Measurements from ENCODE around the gene SLC25A42.
A peak's percentile ranks its signal among the peaks of the same experiment; 100 is the strongest.
"Not testable (repeated sequence)": the region's sequence is repeated elsewhere in the genome, so short reads cannot be mapped to it uniquely, and the experiment has no call there.

SLC25A42 gene

DNA sequence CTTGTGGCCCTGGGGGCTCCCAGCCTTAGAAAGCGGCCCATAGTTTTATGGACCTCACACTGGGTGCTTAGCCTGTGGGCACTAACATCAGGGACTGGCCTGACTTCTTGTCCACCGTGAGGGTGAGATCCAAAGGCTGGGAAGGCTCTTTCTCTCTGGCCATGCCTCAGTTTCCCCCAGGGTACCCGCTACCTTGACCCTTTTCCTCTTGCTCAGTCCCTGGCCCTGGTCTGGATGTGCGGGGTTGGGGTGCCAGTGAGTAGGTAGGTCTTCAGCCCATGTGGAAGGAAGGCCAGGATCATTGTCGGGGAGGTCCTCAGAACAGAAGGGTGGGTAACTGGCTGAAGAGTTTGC lies 76.1 kb downstream of the SLC25A42 start:
- no peak for DNase-seq

GRCh38 chr19:19140476-19140875 lies 76.7 kb downstream of the SLC25A42 start:
- no peak for DNase-seq

DNA sequence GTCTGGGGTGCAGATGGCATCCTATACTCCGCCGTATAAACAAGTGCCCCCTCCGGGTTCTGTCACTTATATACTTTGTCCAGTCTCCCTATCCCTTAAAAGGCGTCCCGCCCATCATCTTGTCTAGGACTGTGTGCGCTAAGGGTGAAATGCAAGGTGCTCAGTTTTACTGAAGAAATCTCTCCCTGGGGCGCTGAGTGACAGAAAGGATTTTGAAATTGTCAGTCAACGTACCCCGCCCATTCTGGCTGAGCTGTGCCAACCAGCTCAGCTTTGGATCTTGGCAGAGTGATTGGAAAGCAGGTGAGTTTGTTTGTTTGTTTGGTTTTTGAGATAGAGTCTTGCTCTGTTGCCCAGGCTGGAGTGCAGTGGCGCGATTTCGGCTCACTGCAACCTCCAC lies 78.6 kb downstream of the SLC25A42 start:
- DNase-seq, result no peak

GRCh38 chr19:19145281-19145680 lies 81.5 kb downstream of the SLC25A42 start:
- DNase-seq, result no peak

DNA sequence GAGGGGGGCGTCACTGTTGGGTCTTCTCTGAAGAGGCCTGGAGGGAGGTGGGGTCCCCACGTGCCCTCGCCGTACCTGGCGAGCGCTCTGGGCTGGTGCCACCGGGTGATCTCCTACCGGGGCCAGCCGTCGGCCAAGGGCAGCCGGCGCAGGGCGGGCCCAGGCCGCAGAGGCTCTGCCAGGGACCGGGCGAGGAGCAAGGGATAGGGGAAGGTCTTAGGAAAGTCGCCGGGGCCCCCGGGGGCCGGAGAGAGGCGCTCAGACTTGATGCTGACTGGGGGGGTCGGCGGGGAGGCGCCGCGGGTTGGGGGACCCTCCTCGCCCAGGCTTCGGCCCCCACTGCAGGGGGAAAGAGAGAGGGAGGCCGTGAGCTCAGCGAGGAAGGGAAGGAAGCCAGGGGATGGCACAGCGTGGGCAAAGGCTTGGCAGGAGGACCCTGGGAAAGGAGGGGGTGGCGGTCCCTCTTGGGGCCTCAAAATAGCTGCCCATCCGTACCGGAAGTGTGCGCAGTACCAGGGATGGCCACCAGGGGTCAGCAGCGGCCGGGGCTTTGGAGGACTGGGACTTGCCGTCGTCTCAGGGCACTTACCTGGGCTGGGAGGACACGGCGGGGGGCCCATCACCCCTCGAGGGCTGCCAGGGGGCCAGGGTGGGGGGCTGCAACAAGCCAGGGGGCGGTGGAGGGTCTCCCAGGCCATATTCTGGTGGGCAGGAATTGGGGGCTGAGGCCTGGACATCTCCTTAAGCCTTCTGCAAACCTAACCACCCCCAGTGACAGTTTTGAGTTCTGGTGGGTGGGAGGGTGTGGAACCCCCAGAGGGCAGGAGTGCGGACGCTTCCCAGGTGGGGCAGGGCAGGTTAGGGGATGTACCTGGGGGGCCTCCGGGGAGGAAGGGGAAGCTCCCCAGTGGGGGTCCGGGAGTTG lies 82.2 kb downstream of the SLC25A42 start:
- DNase-seq, result peak; percentile 84

DNA sequence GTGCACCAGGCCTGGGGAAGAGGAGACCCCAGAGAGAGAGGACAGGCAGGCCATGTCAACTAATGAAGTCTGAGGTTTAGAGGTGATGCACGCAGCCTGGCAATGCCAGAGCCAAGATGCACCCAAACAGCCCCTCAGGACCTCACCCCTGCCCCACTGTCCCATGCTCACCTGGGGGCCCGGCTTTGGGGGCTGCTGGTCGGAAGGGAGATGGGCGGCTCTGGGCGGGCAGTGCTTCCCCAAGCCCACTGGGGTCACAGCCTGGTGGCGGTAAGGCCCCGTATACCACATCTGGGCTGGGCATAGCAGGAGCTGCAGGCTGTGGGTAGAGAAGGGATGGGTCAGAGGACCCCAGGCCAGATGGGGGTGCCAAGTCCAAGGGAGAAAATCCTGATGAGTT lies 83.1 kb downstream of the SLC25A42 start:
- no peak for DNase-seq

DNA sequence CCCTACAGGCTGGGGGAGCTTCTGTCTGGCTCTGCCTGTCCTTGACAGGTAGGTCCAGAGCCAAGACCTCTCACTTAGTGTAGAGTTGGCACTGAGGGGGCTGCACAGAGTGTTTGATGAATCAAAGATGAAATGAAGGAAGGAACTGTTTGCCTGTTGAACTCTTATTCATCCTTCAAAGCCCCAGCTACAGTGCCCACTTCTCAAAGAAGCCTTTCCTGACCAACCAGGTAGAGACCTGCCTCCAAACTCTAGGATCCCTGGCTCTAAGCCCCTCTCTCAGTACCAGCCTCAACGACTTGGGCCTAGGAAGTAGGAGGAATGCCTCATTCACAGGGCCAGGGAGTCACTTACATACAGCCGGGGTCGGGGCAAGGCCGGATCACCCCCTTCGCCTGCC lies 83.5 kb downstream of the SLC25A42 start:
- DNase-seq, result no peak

DNA sequence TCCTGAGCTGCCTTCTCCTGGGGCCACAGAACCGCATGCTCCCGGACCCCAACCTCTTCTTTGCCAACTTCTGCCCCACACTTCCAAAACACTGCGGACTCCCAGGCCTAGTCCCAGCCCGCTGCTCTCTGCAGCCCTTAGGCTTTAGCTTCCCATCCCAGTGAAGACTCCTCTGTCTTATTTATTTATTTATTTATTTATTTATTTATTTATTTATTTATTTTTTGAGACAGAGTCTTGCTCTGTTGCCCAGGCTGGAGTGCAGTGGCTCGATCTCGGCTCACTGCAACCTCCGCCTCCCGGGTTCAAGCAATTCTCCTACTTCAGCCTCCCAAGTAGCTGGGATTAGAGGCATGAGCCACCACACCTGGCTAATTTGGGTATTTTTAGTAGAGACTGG lies 84.7 kb downstream of the SLC25A42 start:
- not testable (repeated sequence) for DNase-seq

DNA sequence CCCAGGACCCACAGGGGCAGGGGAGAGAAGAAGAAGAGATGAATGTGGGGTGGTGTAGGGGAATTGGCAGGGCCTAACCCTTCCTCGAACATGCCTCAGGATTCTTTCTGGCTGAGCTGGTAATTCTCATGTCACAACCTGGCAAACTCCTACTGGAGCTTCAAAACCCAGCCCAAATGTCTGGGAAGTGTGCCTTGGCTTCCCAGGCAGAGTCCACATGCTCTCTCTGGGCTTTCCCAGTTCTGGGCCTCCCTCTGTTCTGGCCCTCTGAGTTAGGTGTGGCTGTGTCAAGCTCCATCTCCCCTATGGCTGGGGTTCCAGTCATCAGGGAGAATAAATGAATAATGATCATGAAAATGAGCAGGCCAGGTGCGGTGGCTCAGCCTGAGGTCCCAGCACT lies 85.6 kb downstream of the SLC25A42 start:
- no peak for DNase-seq

GRCh38 chr19:19151418-19151817 lies 87.6 kb downstream of the SLC25A42 start:
- DNase-seq, result no peak

- DNase-seq, result no peak
These were observed 89.0 kb downstream of the SLC25A42 start for GRCh38 chr19:19152668-19153384.

DNA sequence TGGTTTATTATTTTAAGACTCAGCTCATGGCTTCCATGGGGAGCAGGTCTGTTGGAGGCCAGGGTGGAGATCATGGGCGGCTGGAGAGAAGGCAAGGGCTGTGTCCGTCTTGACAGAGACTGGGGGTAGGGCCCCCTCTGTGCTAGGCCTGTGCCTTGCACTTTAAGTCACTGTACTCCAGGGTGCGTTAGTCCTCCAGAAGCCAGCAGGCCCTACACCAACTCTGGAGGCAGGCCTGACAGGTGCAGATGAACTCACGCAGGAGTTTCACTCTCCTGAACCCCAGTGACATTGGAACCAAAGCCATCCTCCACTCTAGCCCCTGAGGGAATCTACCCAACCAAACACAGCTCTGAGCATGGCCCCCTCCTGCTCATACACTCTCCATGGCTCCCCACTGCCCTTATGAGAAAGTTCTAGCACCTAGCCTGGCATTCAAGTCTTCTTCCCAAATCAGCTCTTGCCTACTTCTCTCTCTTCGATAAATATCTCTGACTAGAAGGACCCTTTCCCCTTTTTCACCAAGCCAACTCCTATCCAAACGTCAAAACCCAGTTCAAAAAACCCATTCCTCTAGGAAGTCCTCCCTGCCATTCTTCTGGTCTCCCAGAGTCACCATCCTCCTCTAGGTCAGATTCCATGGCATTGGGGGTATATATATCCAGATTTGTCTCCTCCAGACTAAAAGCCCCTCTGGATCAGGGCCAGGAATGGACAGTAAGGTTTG lies 91.1 kb downstream of the SLC25A42 start:
- no peak for DNase-seq

- DNase-seq, result no peak
These were observed 91.9 kb downstream of the SLC25A42 start for GRCh38 chr19:19155495-19156219.

- DNase-seq, result no peak
These were observed 94.0 kb downstream of the SLC25A42 start for GRCh38 chr19:19157808-19158207.

- DNase-seq, result no peak
These were observed 95.7 kb downstream of the SLC25A42 start for GRCh38 chr19:19159534-19159933.

GRCh38 chr19:19160461-19161035 lies 96.8 kb downstream of the SLC25A42 start:
- no peak for DNase-seq

- no peak for DNase-seq
These were observed 98.7 kb downstream of the SLC25A42 start for GRCh38 chr19:19162495-19162894.
